Central memory CD8-positive, alpha-beta T cell (primary cell): ENCODE measurements around the gene PELI1.
"Not testable (repeated sequence)": the region's sequence is repeated elsewhere in the genome, so short reads cannot be mapped to it uniquely, and the experiment has no call there.

ENCODE experiments used
- ATAC-seq: fragments of 150-1000 bp; cut with Tn5 transposase; replicated peaks from 2 replicates; pipeline ENCODE4 v1.10.0; 2022; ENCODE audit warnings: mild to moderate bottlenecking, moderate FRiP score, moderate number of reproducible peaks; ENCODE audit not compliant: poor library complexity, severe bottlenecking; ENCODE audit errors: extremely low read depth
- DNase-seq, 2 donors: peaks; one replicate each; pipeline ENCODE4 v3.0.0; 2021; ENCODE audit warnings: low spot score in 2 of 2
- H3K27ac Mint-ChIP-seq: one replicate; pipeline ENCODE4 v1.8.0; 2022; ENCODE audit warnings: low read depth, mild to moderate bottlenecking, moderate library complexity, mixed read lengths
- H3K27me3 Mint-ChIP-seq: one replicate; pipeline ENCODE4 v1.8.0; 2022; ENCODE audit warnings: mixed read lengths
- H3K36me3 Mint-ChIP-seq: one replicate; pipeline ENCODE4 v1.8.0; 2022; ENCODE audit warnings: mild to moderate bottlenecking, moderate library complexity, mixed read lengths; ENCODE audit not compliant: insufficient read depth
- H3K4me1 Mint-ChIP-seq: one replicate; pipeline ENCODE4 v1.8.0; 2022; ENCODE audit warnings: mixed read lengths
- H3K4me3 Mint-ChIP-seq: one replicate; pipeline ENCODE4 v1.8.0; 2022; ENCODE audit warnings: mild to moderate bottlenecking, moderate library complexity, mixed read lengths
- H3K9me3 Mint-ChIP-seq: one replicate; pipeline ENCODE4 v1.8.0; 2022; ENCODE audit warnings: mixed read lengths

The PELI1 gene

DNA sequence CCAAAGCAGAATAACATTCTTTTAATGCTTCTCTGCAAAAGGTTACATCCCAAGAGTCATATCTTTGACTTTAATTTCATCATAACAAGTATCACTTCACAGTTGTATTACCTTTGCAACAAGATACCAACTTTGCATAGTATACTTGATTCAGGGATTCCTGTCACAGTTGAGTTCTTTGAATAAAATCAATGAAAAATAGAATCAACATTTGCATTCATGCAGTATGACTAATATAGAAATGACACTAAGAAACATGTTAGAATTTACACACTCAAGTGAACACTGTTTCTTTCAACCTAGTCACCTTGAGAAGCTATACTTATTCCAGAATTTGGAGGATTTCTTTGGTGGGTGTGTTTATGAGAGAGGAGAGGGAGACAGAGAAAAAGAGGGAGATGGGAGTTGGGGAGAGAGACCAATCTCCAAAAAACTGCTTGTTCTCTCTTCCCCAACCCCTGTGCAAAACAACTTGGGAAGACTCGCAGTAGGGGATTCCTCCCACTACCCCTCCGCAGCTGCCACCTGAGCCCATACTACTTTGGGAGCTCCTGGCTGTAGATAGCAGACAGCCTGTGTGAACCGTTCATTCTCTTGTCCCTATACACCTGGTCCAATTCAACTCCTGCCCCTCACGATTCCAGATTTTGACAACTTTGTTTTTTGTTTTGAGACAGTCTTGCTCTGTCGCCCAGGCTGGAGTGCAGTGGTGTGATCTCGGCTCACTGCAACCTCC, 57.7 kb downstream of the PELI1 start:
- DNase-seq (no peak), ATAC-seq (no peak)
- Mint-ChIP-seq H3K36me3 (peaks cover 5% of the 10 kb centered on the region), H3K4me1 (no peaks in the 10 kb centered on the region), H3K9me3 (no peaks in the 10 kb centered on the region), H3K27ac (no peak overlapping the region), H3K27me3 (peaks cover 16% of the 10 kb centered on the region), H3K4me3 (no peak overlapping the region)

GRCh38 chr2:64085936-64086335, 58.3 kb downstream of the PELI1 start:
- no peak overlapping the region for H3K27ac Mint-ChIP-seq
- peaks cover 22% of the 10 kb centered on the region for H3K27me3 Mint-ChIP-seq
- H3K4me1 Mint-ChIP-seq = no peaks in the 10 kb centered on the region
- H3K36me3 Mint-ChIP-seq = peaks cover 3% of the 10 kb centered on the region
- H3K4me3 Mint-ChIP-seq = no peak overlapping the region
- H3K9me3 Mint-ChIP-seq = no peaks in the 10 kb centered on the region
- ATAC-seq = no peak
- no peak for DNase-seq

DNA sequence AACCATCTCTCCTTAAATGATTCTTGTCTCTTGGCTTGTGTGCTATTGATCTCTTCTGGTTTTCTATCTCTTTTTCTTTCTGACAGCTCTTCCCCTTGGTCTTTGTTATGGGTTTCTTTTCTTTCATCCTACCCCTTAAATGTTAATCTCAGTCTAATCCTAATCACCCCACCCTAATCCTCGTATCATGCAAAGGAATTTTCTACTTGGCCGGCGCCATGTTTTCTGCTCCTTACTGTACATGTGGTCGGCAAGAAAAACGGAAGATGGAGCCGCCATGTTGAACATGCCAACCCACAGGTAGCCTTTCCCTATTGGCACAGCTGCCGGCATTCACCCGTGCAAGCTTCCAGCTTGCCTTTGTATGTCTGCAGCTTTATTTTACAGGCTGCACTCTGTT, 63.2 kb downstream of the PELI1 start:
- H3K4me3 Mint-ChIP-seq = no peak overlapping the region
- H3K36me3 Mint-ChIP-seq = no peaks in the 10 kb centered on the region
- no peaks in the 10 kb centered on the region for H3K4me1 Mint-ChIP-seq
- no peak for DNase-seq
- peaks cover 35% of the 10 kb centered on the region for H3K27me3 Mint-ChIP-seq
- no peak for ATAC-seq
- H3K27ac Mint-ChIP-seq = no peak overlapping the region
- H3K9me3 Mint-ChIP-seq = no peaks in the 10 kb centered on the region

DNA sequence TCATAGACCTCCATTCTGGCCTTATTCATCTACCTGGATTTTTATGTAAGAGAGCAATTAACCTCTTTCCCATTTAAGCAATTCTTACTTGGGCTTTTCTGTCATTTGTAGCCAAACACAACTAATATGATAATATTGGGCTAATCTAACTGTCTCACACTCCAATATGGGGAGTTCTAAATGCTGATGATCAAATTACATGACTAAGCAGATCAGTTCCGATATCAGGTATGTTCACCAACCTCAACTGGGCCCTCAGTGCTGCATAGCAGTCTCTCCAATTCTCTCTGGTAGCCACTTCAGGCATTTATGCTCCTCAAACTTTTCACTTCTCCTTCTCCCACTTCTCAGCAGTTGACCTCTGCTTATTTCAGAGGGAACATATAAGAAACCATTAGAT, 64.0 kb downstream of the PELI1 start:
- DNase-seq (no peak), ATAC-seq (no peak)
- H3K36me3 Mint-ChIP-seq = no peaks in the 10 kb centered on the region
- H3K27me3 Mint-ChIP-seq = peaks cover 35% of the 10 kb centered on the region
- no peaks in the 10 kb centered on the region for H3K9me3 Mint-ChIP-seq
- no peak overlapping the region for H3K4me3 Mint-ChIP-seq
- no peak overlapping the region for H3K27ac Mint-ChIP-seq
- H3K4me1 Mint-ChIP-seq = no peaks in the 10 kb centered on the region

DNA sequence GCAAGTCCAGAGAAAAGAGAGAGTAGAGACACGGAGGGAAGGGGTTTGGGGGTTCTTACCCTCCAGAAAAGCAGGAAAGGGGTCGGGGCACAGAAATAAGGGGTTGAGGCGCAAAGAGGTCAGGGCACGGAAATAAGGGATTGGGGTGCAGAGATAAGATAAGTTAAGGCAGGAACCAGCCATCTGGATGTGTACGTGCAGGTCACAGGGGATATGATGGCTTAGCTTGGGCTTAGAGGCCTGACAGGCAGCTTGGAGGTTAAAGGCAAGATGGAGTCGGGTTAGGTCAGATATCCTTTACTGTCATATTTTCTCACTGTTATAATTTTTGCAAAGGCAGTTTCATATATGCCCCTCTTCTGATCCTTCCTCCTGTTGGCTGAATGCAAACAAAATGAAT, 64.5 kb downstream of the PELI1 start:
- peaks cover 35% of the 10 kb centered on the region for H3K27me3 Mint-ChIP-seq
- H3K9me3 Mint-ChIP-seq = not testable (repeated sequence)

DNA sequence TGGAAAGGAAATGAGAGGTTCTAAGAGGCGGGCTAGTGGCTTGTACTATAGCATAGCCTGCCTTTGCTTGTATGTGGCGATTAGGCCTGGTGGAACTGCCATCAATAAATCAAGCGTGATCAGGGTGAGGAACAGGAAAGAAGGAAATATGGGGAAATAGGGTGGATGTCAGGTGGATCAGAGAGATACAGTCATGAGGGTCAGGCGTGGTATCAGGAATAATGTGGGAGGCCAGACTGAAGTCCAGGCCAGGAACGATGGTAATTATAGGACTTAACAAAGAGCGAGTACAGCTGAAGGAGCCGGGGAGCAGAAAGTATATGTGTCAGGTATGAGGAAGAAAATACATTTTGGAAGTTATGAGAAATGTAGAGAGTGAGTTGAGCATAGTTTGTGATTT, 67.4 kb downstream of the PELI1 start:
- H3K4me3 Mint-ChIP-seq, ATAC-seq, H3K9me3 Mint-ChIP-seq, H3K27ac Mint-ChIP-seq, DNase-seq, H3K36me3 Mint-ChIP-seq, H3K4me1 Mint-ChIP-seq: not testable (repeated sequence)
- H3K27me3 Mint-ChIP-seq = peaks cover 23% of the 10 kb centered on the region

More for the DNA sequence above, 64.5 kb downstream of the PELI1 start:
- not testable (repeated sequence) for DNase-seq, H3K27ac Mint-ChIP-seq, H3K4me3 Mint-ChIP-seq, H3K4me1 Mint-ChIP-seq, H3K36me3 Mint-ChIP-seq, ATAC-seq

GRCh38 chr2:64074616-64075015, 69.6 kb downstream of the PELI1 start:
- not testable (repeated sequence) for H3K27me3 Mint-ChIP-seq, H3K9me3 Mint-ChIP-seq, H3K4me3 Mint-ChIP-seq, ATAC-seq, DNase-seq, H3K27ac Mint-ChIP-seq, H3K4me1 Mint-ChIP-seq, H3K36me3 Mint-ChIP-seq

- Mint-ChIP-seq H3K4me3 (no peak overlapping the region), H3K36me3 (no peaks in the 10 kb centered on the region), H3K27ac (no peak overlapping the region)
Observed at GRCh38 chr2:64067326-64067725, 76.9 kb downstream of the PELI1 start.

GRCh38 chr2:64065516-64065915, 78.7 kb downstream of the PELI1 start:
- H3K4me3 Mint-ChIP-seq = no peak overlapping the region
- H3K27me3 Mint-ChIP-seq = no peaks in the 10 kb centered on the region
- DNase-seq = no peak
- H3K4me1 Mint-ChIP-seq = peaks cover 6% of the 10 kb centered on the region
- no peak for ATAC-seq
- H3K36me3 Mint-ChIP-seq = no peaks in the 10 kb centered on the region
- no peaks in the 10 kb centered on the region for H3K9me3 Mint-ChIP-seq
- no peak overlapping the region for H3K27ac Mint-ChIP-seq

More at GRCh38 chr2:64067326-64067725, 76.9 kb downstream of the PELI1 start:
- no peak for DNase-seq
- Mint-ChIP-seq H3K9me3 (no peaks in the 10 kb centered on the region), H3K4me1 (peaks cover 6% of the 10 kb centered on the region), H3K27me3 (no peaks in the 10 kb centered on the region)
- no peak for ATAC-seq

GRCh38 chr2:64063924-64064331, 80.3 kb downstream of the PELI1 start:
- Mint-ChIP-seq H3K27me3 (no peaks in the 10 kb centered on the region), H3K4me1 (peaks cover 6% of the 10 kb centered on the region), H3K27ac (no peak overlapping the region), H3K4me3 (no peak overlapping the region), H3K36me3 (no peaks in the 10 kb centered on the region), H3K9me3 (no peaks in the 10 kb centered on the region)
- ATAC-seq (no peak), DNase-seq (no peak)

DNA sequence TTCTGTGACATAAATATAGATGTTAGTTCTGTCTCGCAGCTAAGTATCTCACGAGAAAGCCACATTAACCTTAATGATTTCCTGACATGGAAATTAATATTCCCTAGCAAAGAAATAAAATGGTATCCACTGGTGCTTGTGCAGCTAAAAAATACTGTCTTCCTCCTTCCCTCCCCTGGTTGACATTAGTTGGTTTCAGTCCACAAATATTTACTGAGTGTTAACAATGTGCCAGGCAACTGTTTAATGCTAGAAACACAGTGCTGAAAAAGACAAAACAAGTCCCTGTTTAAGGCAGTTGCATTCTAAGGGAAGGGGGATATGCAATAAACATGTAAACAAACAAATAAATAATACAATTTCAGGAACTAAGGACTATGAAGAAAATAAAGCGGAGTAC, 80.8 kb downstream of the PELI1 start:
- no peak for DNase-seq
- Mint-ChIP-seq H3K27me3 (no peaks in the 10 kb centered on the region), H3K4me1 (peaks cover 6% of the 10 kb centered on the region), H3K36me3 (no peaks in the 10 kb centered on the region), H3K27ac (no peak overlapping the region), H3K4me3 (no peak overlapping the region), H3K9me3 (no peaks in the 10 kb centered on the region)
- no peak for ATAC-seq

GRCh38 chr2:64062840-64063239, 81.4 kb downstream of the PELI1 start:
- Mint-ChIP-seq H3K36me3 (peaks cover 1% of the 10 kb centered on the region), H3K4me1 (peaks cover 6% of the 10 kb centered on the region), H3K27me3 (no peaks in the 10 kb centered on the region), H3K27ac (no peak overlapping the region), H3K9me3 (no peaks in the 10 kb centered on the region), H3K4me3 (no peak overlapping the region)
- ATAC-seq (no peak), DNase-seq (no peak)

- H3K27ac Mint-ChIP-seq = no peak overlapping the region
- ATAC-seq (no peak), DNase-seq (no peak)
- no peaks in the 10 kb centered on the region for H3K9me3 Mint-ChIP-seq
- no peaks in the 10 kb centered on the region for H3K4me1 Mint-ChIP-seq
- no peaks in the 10 kb centered on the region for H3K27me3 Mint-ChIP-seq
- H3K4me3 Mint-ChIP-seq = no peak overlapping the region
- peaks cover 1% of the 10 kb centered on the region for H3K36me3 Mint-ChIP-seq
Observed at GRCh38 chr2:64059270-64059669, 85.0 kb downstream of the PELI1 start.
